ENCODE measurements around the gene KRTAP9-9.
"Not testable (repeated sequence)": the region's sequence is repeated elsewhere in the genome, so short reads cannot be mapped to it uniquely, and the experiment has no call there.

The KRTAP9-9 gene

DNA sequence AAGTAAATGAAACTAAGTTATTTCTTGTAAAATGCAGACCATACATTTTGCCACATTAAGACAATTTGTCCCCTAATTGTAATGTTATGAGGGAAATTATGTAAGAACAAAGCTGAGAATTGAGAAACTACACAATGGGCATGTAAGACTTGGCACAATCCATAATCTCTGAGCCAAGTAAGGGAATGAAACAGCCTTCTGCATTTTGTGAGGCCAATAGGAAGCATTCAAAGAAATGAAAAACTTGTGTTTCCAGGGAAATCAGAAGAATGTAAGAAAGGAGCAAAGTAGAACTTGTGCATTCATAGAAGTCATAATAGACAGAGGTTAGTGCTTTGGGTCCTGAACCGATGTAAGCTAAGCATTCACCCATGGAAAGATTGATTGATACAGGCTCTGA is 3.9 kb upstream of the KRTAP9-9 start:
- TF ChIP-seq GATA3 (IDR thresholded peaks at IDR 0.05; ENCODE audit: low read depth, low read length) (no peak), GATA2 (IDR thresholded peaks at IDR 0.05; ENCODE audit: low read depth, low read length) (no peak)

DNA sequence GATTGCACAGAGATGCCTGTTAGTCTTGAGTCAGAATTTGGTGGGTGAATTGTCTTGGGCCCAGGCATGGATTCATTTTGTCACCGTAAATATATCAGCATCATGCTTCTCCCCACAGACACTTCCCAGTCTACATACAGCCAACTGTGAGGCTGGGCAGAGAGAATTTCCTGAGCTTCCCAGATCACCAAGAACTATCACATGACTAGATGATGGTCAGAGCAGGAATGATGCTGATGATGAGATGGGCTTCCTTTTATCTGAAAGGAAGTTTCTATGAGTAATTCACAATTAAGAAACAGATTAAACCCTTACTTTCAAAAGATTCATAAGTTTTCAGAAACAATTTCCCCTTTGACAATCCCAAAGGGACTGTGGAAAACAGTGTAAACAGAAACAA is 323 bp upstream of the KRTAP9-9 start:
- TF ChIP-seq GATA3 (IDR thresholded peaks at IDR 0.05; ENCODE audit: low read depth, low read length) (no peak), GATA2 (IDR thresholded peaks at IDR 0.05; ENCODE audit: low read depth, low read length) (no peak)

DNA sequence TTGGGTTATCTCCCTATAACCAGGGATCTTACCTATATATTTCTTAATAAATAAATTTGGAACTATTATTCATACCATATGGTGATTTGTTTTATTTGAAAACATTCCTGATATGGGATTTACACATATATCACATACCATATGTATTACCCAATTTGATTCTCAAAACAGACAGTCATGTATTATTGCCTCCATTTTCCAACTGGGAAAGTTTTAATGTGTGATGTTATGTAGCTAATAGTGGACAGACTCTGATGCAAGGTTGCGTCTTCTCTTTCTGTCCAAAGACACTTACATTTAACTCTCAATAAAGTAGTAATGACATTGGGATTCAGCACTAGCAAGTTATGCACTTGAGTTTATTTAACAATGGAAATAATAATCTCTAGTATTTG is 1.1 kb downstream of the KRTAP9-9 start:
- TF ChIP-seq GATA3 (IDR thresholded peaks at IDR 0.05; ENCODE audit: low read depth, low read length) (no peak), GATA2 (IDR thresholded peaks at IDR 0.05; ENCODE audit: low read depth, low read length) (no peak)

DNA sequence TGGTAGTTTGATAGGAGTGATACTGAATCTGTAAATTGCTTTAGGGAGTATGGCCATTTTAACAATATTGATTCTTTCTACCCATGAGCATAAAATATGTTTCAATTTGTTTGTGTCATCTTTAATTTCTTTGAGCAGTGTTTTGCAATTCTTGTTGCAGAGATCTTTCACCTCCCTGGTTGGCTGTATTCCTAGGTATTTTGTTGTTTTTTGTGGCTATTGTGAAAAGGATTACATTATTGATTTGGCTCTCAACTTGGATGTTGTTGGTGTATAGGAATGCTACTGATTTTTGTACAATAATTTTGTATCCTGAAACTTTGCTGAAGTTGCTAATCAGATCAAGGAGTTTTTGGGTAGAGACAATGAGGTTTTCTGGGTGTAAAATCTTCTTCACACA is 3.2 kb downstream of the KRTAP9-9 start:
- no peak for TF ChIP-seq GATA2 (IDR thresholded peaks at IDR 0.05; ENCODE audit: low read depth, low read length)
- no peak for TF ChIP-seq GATA3 (IDR thresholded peaks at IDR 0.05; ENCODE audit: low read depth, low read length)

DNA sequence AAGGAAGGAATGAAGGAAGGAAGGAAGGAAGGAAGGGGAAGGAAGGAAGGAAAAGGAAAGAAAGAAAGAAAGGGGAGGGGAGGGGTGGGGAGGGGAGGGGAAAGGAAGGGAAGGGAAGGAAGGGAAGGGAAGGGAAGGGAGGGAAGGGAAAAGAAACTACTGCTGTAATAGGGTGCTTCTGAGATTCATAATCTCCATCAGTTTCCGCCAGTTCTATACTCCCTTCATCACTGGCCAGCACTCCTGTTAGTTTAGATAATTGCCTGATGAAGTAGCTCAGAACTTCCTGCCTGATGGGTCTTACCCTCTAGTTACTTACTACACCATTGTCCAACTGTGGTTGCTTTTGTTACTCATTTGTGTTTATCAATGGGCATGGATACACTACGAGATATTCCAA is 8.0 kb downstream of the KRTAP9-9 start:
- no peak for TF ChIP-seq GATA3 (IDR thresholded peaks at IDR 0.05; ENCODE audit: low read depth, low read length)

DNA sequence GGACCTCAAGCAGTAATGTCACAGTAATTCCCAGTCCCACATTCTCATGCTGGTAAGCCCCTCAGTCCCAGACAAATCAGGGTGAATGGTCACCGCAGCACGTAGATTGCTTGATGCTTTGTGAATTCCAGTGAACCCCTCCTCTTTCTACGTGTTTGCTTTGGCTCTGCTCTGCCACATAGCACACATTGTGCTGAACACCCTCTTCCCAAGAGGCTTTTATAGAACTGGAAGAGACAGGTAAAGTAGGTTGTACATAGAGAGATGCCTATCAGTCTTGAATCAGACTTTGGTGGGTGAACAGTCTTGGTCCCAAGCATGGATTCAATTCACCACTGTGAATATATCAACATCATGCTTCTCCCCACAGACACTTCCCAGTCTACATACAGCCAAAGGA is 9.4 kb downstream of the KRTAP9-9 start:
- TF ChIP-seq GATA3 (IDR thresholded peaks at IDR 0.05; ENCODE audit: low read depth, low read length), result no peak
- no peak for TF ChIP-seq GATA2 (IDR thresholded peaks at IDR 0.05; ENCODE audit: low read depth, low read length)

DNA sequence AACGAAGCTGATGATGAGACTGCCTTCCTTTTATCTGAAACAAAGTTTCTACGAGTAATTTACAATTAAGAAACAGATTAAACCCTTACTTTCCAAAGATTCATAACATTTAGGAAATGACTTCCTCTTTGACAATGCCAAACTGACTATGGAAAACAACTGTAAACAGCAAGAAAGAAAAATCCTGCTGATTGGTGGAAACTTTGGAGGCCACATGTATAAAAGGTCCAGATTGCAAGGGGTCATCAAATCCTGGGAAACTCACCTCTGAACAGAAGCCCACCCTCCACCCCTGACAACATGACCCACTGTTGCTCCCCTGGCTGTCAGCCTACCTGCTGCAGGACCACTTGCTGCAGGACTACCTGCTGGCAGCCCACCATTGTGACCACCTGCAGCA is 9.9 kb downstream of the KRTAP9-9 start, which contains the start of gene KRTAP9-6:
Gene KRTAP9-6 (plus strand): TSS at position 301 of the 400 bp plus-strand sequence. CDS start 0 bp downstream, at position 301.
- no peak for TF ChIP-seq GATA3 (IDR thresholded peaks at IDR 0.05; ENCODE audit: low read depth, low read length)
- TF ChIP-seq GATA2 (IDR thresholded peaks at IDR 0.05; ENCODE audit: low read depth, low read length), result no peak

DNA sequence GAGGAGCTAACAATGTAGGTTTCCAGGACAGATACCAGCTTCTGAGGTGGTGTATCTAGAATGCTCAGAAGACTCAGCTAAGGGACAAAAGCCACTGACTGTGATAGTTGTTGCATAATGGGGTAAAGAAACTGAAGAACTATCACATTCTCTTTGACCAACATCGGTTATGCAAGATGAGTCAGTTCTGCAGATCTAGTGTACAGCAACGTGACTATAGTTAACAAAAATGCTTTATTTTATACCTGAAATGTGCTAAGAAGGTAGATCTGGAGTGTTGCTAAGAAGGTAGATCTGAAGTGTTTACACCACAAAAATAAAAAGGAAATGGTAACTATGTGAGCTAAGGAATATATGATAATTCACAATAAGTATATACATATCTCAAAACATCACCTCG is 12.5 kb downstream of the KRTAP9-9 start:
- TF ChIP-seq GATA2 (IDR thresholded peaks at IDR 0.05; ENCODE audit: low read depth, low read length), result no peak
- TF ChIP-seq GATA3 (IDR thresholded peaks at IDR 0.05; ENCODE audit: low read depth, low read length), result no peak

DNA sequence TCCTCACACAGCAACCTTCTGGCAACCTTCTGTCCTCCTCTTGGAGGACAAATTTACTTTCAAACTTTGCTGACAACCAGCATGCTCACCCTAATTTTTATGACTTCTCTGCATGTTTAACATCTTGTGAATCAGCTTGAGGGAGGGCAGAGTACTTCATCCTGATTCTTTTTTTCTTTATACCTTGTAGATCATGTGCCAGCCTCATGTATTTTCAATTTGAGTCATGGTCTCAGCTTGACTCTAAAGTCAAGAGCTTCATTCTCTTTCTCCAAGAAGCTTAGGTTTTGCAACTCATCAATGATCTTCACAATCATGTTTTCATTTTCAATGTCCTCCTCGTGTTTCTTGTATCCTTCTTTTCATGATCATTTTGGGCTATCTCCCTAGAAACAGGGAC is 16.7 kb downstream of the KRTAP9-9 start:
- TF ChIP-seq GATA2 (IDR thresholded peaks at IDR 0.05; ENCODE audit: low read depth, low read length), result no peak
- TF ChIP-seq GATA3 (IDR thresholded peaks at IDR 0.05; ENCODE audit: low read depth, low read length), result no peak

DNA sequence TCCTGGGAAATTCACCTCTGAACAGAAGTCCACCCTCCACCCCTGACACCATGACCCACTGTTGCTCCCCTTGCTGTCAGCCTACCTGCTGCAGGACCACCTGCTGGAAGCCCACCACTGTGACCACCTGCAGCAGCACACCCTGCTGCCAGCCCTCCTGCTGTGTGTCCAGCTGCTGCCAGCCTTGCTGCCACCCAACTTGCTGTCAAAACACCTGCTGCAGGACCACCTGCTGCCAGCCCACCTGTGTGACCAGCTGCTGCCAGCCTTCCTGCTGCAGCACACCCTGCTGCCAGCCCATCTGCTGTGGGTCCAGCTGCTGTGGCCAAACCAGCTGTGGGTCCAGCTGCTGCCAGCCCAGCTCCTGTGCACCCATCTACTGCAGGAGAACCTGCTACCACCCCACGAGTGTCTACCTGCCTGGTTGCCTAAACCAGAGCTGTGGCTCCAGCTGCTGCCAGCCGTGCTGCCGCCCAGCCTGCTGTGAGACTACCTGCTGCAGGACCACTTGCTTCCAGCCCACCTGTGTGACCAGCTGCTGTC is 20.5 kb downstream of the KRTAP9-9 start, which contains the start of gene KRTAP9-7:
Gene KRTAP9-7 (plus strand): TSS at position 51 of the 543 bp plus-strand sequence. CDS start 0 bp downstream, at position 51.
- not testable (repeated sequence) for TF ChIP-seq GATA3, GATA2 (IDR thresholded peaks at IDR 0.05; ENCODE audit: low read depth, low read length)

DNA sequence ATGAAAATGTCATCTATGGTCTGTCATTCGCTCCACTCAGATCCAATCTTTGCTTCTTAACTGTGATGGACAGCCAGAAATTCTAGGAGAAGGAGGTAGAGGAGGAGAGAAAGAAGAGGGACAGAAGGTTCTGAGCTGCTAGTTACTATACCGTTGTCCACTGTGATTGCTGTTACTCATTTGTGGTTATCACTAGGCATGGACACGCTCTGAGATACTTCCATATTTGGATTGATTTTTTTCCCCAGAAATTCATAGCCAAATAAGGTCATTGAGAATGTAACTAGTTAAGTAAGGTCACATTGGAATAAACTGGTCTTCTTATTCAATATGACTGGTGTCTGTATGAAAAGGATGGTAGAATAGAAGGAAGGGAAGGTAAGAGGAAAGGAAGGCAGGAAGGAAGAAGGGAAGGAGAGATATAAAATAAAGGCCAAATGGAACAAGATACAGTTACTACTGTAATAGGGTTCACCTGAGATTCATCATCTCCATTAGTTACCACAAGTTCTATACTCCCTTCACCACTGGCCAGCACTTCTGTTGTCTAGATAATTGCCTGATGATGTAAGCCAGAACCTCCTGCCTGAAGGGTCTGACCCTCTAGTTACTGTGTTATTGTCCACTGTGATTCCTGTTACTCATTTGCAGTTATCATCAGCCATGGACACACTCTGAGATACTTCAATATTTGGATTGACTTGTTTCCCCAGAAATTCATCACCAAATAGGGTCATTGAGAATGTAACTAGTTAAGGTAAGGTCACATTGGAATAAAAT is 23.2 kb downstream of the KRTAP9-9 start:
- no peak for TF ChIP-seq GATA3 (IDR thresholded peaks at IDR 0.05; ENCODE audit: low read depth, low read length)
- no peak for TF ChIP-seq GATA2 (IDR thresholded peaks at IDR 0.05; ENCODE audit: low read depth, low read length)

DNA sequence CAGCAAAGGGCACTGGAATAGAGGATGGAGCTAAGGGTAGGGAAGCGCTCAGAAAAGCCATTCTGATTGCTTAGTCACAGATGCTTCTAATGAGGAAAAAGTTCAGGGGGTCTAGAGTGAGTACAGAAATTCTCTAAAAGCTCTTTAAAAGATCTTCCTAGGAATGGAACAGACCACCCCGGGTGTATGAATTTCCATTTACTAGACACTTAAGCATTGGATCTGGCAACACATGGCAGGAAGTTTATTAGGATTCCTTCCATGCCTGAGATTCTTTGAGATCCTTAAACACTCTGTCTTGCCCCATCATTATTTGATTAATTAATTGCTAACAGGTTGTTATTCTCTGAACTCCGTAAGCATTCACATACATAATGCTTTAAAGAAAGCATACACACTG is 28.9 kb downstream of the KRTAP9-9 start:
- TF ChIP-seq GATA3 (IDR thresholded peaks at IDR 0.05; ENCODE audit: low read depth, low read length), result no peak
- no peak for TF ChIP-seq GATA2 (IDR thresholded peaks at IDR 0.05; ENCODE audit: low read depth, low read length)

DNA sequence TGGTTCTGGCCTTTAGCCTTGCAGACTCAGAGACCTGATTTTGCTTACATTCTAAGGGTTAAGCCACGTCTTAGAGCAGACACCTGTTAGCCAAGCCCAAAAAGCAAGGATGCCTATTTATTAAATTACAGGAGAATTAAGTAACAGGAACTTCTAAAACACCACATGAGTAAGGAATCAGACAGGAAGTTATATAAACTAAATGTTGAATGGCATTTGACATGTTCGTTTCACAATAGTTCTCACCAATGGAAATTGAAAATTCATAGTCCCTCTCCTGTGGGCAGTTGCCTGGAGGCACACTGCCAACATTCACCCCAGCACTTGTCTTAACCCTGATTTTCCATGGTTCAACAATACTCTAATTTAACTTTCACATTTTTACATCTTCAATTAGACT is 29.4 kb downstream of the KRTAP9-9 start:
- TF ChIP-seq GATA3 (IDR thresholded peaks at IDR 0.05; ENCODE audit: low read depth, low read length) (no peak), GATA2 (IDR thresholded peaks at IDR 0.05; ENCODE audit: low read depth, low read length) (no peak)

DNA sequence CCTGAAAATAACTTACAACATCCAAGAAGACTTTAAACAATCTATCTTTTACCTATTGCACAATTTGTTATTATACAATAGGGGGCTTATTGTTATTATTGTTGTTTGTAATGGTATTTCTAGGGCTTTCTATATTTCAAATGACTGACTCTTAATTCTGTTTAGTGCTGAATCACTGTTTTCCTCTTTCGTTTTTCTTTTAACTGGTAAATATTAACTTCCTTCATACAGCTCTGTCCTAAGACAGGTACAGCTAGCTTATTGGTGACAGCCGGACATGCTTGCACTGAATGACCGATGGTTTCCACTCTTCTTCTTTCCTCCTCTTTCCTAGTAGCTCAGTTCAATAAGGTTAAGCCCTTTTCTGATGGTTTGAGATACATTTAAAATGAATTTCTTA is 31.9 kb downstream of the KRTAP9-9 start:
- TF ChIP-seq GATA3 (IDR thresholded peaks at IDR 0.05; ENCODE audit: low read depth, low read length) (no peak), GATA2 (IDR thresholded peaks at IDR 0.05; ENCODE audit: low read depth, low read length) (no peak)

DNA sequence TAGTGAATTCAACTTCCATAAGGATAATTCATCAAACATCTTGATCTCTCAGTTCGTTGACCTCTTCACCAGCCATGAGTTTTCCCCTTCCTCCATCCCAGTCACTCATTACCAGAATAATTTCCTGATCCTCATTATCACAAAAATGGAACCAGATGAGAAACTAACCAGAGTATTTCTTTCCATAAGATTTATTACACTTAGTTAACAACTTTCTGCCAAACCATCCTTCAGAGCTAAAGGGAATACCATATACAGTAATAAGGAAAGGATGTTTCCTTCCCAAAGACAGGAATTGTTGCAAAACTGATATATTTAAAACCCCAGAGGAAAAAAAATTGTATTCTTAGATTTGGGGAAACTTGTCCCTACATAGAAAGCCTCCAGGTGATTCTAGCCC is 38.8 kb downstream of the KRTAP9-9 start:
- TF ChIP-seq GATA2 (IDR thresholded peaks at IDR 0.05; ENCODE audit: low read depth, low read length), result no peak
- no peak for TF ChIP-seq GATA3 (IDR thresholded peaks at IDR 0.05; ENCODE audit: low read depth, low read length)

Data from SH-SY5Y (cell line).